Measurements from ENCODE around the gene ADGRE3.
"Not testable (repeated sequence)": the region's sequence is repeated elsewhere in the genome, so short reads cannot be mapped to it uniquely, and the experiment has no call there.

The ADGRE3 gene

DNA sequence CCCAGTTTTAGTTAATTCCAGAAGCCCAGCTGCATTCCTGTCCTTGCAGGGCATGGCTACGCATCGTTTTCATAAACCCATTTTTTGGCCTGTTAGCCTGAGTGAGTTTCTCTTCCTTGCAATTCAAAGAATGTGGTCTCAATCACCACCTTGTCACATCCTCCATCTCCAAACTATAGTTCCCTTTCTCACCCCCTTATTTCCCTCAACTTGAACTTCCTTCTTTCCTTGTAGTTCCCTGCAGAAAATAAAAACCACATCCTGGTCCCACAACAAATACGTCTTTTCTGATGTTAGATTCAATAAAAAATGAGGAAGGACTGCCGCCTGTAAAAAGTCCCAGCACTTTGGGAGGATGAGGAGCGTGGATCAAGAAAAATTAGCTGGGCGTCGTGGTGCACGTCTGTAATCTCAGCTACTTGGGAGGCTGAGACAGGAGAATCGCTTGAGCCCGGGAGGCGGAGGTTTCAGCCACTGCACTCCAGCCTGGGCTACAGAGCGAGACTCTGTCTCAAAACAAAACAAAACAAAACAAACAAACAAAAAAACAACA is 13.2 kb downstream of the ADGRE3 start:
- DNase-seq (ENCODE audit: low read depth), result no peak

DNA sequence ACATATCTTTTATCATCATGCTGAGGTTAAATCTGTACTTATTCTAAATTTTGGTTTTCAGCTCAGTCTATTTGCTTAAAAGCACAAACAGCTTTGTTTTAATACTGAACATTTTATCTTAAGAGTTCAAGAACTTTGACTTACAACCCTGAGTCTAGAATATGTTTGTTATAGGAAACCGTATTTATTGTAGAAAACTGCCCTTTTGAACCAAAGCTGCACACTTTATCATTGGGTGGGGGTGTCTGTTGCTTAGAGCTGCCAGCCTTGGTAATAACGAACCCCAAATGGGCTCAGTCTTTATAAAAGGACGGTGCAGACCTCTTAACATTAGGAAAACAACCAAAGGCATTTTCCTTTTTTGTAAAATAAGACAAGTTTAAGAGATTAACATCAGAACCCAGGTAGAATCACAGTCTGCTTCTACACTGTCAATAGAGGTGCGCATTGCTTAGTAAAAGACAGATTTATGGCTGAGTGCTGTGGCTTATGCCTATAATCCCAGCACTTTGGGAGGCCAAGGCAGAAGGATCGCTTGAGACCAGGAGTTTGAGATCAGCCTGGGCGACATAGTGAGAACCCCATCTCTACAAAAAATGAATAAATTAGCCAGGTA is 14.7 kb downstream of the ADGRE3 start:
- no peak for DNase-seq (ENCODE audit: low read depth)

DNA sequence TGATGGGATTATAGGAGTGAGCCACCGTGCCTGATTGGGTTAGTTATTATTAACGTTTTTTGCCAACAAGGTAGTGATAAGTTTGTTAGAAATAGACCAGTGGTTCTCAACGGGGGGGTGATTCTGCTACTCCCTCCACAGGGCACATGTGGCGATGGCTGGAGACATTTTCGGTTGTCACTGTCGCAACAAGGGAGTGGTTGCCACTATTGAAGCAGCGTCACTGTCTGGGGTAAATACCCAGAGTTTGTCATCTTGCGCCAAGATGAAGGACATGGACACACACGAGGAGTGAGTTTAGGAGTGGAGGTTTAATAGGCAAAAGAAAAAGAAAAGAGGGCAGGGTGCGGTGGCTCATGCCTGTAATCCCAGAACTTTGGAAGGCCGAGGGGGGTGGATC is 18.9 kb downstream of the ADGRE3 start:
- DNase-seq (ENCODE audit: low read depth), result no peak

DNA sequence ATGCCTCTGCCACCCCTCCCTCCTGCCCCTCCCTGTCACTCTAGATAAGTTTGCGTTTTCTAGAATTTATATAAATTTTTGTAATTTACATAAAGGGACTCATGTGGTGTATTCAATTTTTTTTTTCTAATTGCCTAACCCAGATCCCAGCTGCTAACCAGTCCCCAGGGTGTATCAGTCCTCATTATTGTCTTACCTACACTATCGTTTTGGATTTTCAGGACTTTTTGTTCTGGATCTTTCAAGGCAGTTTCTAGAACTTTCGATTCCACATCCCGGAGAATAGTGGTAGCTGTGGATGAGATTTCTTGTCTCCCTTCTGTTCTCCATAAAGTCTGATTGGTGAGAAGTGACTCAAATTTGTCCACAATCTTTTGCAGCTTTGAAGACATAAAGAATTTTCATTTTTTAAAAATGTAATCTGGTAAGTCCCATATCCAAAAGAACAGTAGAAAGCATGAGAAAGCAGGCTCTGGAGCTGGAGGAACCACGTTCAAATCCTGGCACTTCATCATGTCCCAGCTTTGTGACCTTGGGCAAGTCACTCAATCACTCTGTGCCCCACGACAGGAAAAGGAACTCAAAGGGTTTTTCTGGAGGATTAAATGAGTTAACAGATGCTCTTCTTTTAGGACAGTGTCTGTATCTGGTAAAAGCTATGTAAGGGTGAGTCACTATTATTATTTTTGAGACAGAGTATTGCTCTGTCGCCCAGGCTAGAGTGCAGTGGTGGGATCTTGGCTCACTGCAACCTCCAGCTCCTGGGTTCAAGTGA is 19.7 kb downstream of the ADGRE3 start:
- DNase-seq (ENCODE audit: low read depth), result no peak

DNA sequence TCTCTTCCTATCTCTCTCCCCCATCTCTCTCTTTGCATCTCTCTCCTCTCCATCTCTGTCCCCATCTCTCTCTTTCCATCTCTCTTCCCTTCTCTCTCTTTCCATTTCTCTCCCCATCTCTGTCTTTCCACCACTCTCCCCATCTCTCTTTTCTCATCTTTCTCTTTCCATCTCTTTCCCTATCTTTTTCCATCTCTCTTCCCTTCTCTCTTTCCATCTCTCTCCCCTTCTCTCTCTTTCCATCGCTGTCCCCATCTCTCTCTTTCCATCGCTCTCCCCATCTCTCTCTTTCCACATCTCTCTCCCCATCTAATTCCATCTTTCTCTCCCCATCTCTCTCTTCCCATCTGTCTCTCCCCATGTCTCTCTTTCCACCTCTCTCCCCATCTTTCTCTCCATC is 24.5 kb downstream of the ADGRE3 start:
- no peak for DNase-seq (ENCODE audit: low read depth)

- DNase-seq (ENCODE audit: low read depth), result no peak
Measured at GRCh38 chr19:14649020-14649419, 25.6 kb downstream of the ADGRE3 start.

DNA sequence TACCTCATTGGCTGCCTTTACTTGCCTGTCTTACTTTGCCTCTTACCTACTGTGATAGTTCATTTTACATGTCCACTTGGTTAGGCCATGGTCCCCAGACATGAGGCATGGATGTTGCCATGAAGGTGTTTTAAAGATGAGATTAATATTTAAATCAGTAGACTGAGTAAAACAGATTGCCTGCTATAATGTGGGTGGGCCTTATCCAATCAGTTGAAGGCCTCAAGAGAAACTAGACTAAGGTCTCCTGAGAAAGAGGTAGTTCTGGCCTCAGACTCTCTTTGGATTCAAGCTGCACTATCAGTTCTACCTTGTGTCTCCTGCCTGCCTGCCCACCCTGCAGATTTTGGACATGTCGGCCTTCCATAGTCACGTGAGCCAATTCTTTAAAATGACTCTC is 26.1 kb downstream of the ADGRE3 start:
- DNase-seq (ENCODE audit: low read depth), result no peak

- DNase-seq (ENCODE audit: low read depth), result no peak
Measured at GRCh38 chr19:14639536-14640277, 34.9 kb downstream of the ADGRE3 start.

GRCh38 chr19:14632286-14632685 is 42.4 kb downstream of the ADGRE3 start:
- DNase-seq (ENCODE audit: low read depth), result no peak

- DNase-seq (ENCODE audit: low read depth), result no peak
Measured at GRCh38 chr19:14629557-14629956, 45.1 kb downstream of the ADGRE3 start.

DNA sequence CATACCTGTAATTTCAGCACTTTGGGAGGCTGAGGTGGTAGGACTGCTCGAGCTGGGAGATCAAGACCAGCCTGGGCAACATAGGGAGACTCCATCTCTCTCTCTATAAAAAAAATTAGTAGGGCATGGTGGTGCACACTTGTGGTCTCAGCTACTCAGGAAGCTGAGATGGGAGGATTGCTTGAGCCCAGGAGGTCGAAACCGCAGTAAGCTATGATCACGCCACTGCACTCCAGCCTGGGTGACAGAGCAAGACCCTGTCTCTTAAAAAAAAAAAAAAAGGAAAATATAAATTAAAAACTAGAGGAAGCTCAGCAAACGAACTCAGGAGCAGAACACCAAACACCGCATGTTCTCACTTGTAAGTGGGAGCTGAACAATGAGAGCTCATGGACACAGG is 50.2 kb downstream of the ADGRE3 start:
- not testable (repeated sequence) for DNase-seq (ENCODE audit: low read depth)

- no peak for DNase-seq (ENCODE audit: low read depth)
Measured at GRCh38 chr19:14619404-14619803, 55.2 kb downstream of the ADGRE3 start.

DNA sequence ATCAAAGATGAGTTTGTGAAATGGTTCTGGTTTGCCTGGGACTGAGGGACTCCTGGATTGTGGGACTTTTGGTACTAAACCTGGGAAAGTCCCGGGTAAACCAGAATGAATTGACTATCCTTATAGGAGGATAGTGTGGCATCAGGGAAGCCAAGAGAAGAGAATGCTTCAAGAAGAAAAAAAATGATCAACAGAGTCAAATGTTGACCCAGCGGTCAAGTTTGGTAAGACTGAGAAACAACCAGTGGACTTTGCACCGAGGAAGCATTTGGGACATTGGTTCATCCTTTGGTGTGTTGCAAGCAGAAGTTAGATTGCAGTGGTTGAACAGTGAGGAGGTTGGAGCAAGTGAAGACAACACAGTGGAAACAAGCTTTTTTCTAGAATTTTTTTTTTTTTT is 58.2 kb downstream of the ADGRE3 start:
- DNase-seq (ENCODE audit: low read depth), result no peak

GRCh38 chr19:14615623-14616022 is 59.0 kb downstream of the ADGRE3 start:
- no peak for DNase-seq (ENCODE audit: low read depth)

- no peak for DNase-seq (ENCODE audit: low read depth)
Measured at GRCh38 chr19:14614099-14614412, 60.6 kb downstream of the ADGRE3 start.

- DNase-seq (ENCODE audit: low read depth), result not testable (repeated sequence)
Measured at GRCh38 chr19:14613399-14614098, 61.1 kb downstream of the ADGRE3 start.

DNA sequence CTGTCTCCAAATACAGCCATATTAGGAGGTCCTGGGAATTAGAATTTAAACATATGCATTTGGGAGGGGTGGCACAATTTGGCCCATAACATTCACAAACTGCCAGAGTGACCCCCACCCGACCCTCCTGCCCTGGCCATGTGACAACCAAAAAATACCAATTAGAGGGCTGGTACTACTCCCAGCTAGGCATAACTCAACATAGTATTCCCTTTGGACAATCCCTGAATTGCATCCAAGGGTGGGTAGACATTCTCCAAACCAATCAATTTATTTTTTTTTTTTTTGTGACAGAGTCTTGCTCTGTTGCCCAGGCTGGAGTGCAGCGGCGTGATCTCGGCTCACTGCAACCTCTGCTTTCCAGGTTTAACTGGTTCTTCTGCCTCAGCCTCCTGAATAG is 62.0 kb downstream of the ADGRE3 start:
- DNase-seq (ENCODE audit: low read depth), result no peak

DNA sequence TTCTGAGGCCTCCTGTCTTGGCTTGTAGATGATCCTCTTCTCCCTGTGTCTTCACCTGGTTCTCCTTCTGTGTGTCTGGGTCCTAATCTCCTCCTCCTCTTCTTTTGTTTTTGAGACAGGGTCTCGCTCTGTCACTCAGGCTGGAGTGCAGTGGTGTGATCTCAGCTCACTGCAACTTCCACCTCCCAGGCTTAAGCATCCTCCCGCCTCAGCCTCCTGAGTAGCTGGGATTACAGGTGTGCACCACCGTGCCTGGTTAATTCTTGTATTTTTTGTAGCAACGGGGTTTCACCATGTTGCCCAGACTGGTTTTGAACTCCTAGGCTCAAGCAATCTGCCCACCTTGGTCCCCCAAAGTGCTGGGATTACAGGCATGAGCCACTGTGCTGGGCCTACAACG is 62.4 kb downstream of the ADGRE3 start:
- not testable (repeated sequence) for DNase-seq (ENCODE audit: low read depth)

DNA sequence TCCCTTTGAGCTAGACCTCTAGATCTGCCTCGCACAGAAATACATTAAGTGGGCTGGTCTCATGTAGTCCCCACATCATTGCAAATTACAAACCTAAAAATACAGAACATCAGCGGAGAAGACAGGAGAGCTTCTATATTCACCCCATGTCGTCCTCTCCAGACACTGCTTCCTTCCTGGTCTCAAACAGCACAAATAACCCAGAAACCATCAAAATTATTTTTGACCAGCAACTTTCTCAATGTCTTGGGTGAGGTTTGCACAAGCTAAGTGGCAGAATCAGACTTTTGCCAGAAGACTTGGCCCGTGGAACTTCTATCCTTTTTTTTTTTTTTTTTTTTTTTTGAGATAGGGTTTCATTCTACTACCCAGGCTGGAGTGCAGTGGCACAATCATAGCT is 63.6 kb downstream of the ADGRE3 start:
- no peak for DNase-seq (ENCODE audit: low read depth)

DNA sequence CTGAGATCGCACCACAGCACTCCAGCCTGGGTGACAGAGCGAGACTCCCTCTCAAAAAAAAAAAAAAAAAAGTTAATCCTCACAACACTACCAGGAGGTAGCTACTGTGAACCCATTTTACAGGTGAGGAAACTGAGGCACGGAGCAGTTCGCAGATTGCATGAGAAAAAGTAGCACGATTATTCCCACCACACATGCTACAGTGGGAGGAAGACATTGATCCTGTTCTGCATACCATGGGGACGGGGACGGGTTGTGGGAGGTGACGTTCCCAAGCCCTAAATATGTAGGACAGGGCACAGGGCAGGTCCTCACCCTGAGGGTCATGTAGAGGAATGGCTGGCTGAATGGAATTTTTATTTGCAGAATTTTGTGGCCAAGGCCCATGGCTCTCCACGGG is 68.0 kb downstream of the ADGRE3 start:
- DNase-seq (ENCODE audit: low read depth), result no peak

GRCh38 chr19:14603990-14604387 is 70.7 kb downstream of the ADGRE3 start:
- no peak for DNase-seq (ENCODE audit: low read depth)

DNA sequence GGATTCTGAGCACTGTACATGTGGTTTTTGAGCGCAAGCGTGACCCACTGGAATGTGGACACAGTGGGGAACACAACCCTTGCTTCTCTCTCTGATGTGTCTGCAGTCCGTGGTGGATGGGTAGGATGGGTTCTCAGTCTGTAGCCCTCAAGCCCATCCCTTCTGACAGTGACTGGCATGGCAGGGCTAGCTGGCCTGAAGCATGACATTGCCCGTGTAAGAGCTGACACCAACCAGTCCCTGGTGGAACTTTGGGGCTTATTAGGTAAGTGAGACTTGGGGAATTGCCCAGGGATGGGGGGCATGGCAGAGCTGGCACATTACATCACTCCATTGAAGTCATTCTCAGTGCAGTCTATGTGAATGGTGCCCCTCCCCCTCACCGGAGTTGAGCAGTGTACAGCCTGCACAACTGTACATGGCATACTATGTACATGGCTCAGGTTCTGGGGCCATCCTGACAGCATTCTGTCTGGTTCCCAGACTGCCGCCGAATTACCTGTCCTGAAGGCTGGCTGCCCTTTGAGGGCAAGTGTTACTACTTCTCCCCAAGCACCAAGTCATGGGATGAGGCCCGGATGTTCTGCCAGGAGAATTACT is 75.0 kb downstream of the ADGRE3 start:
- DNase-seq (ENCODE audit: low read depth), result no peak

Data from fibroblast of gingiva (primary cell).